ENCODE results near the gene C16orf92. TPM values are rescaled to one million over a fixed set of nuclear protein-coding genes. Genes with fewer than 3 reads are reported as not detected.

C16orf92 gene
- total RNA-seq, 1 donor from 2014 or later, result not detected

- no peaks in the 10 kb centered on the region for H3K27me3 ChIP-seq
- no peak for DNase-seq (ENCODE audit: low spot score)
- TF ChIP-seq EZH2 (IDR thresholded peaks at IDR 0.05), result no peak
- TF ChIP-seq, protein P1, sequence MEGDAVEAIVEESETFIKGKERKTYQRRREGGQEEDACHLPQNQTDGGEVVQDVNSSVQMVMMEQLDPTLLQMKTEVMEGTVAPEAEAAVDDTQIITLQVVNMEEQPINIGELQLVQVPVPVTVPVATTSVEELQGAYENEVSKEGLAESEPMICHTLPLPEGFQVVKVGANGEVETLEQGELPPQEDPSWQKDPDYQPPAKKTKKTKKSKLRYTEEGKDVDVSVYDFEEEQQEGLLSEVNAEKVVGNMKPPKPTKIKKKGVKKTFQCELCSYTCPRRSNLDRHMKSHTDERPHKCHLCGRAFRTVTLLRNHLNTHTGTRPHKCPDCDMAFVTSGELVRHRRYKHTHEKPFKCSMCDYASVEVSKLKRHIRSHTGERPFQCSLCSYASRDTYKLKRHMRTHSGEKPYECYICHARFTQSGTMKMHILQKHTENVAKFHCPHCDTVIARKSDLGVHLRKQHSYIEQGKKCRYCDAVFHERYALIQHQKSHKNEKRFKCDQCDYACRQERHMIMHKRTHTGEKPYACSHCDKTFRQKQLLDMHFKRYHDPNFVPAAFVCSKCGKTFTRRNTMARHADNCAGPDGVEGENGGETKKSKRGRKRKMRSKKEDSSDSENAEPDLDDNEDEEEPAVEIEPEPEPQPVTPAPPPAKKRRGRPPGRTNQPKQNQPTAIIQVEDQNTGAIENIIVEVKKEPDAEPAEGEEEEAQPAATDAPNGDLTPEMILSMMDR (IDR thresholded peaks at IDR 0.05), result no peak
- no peak for TF ChIP-seq EZH2phosphoT487 (IDR thresholded peaks at IDR 0.05)
- no peaks in the 10 kb centered on the region for H3K9me3 ChIP-seq (ENCODE audit: low read depth)
- H3K36me3 Mint-ChIP-seq, result peaks cover 45% of the 10 kb centered on the region
- no peak overlapping the region for H3K4me3 Mint-ChIP-seq
- no peaks in the 10 kb centered on the region for H3F3A ChIP-seq (ENCODE audit: low read depth)
- H3K27ac Mint-ChIP-seq, result peak overlapping the region; percentile 73
- no peaks in the 10 kb centered on the region for H3K9me3 Mint-ChIP-seq
- no peaks in the 10 kb centered on the region for H3K79me2 ChIP-seq (ENCODE audit: low read depth)
- no peaks in the 10 kb centered on the region for H3K4me1 Mint-ChIP-seq
- H4K20me1 ChIP-seq (ENCODE audit: low read depth), result no peaks in the 10 kb centered on the region
- no peak overlapping the region for H3K4me2 ChIP-seq
- no peak overlapping the region for H2AFZ ChIP-seq (replicated peaks)
- no peaks in the 10 kb centered on the region for H3K4me1 ChIP-seq
- no peaks in the 10 kb centered on the region for H3K36me3 ChIP-seq
- H3K9ac ChIP-seq, result no peak overlapping the region
- H3K4me3 ChIP-seq, result no peak overlapping the region
- H3K27me3 Mint-ChIP-seq (ENCODE audit: insufficient read depth, low read depth), result no peaks in the 10 kb centered on the region
- H3K27ac ChIP-seq, result no peak overlapping the region
These were observed 39.4 kb upstream of the C16orf92 start for GRCh38 chr16:29983420-29984136.

GRCh38 chr16:29984137-29984763, 38.7 kb upstream of the C16orf92 start:
- Histone ChIP-seq H3K27ac (no peak overlapping the region), H3K9ac (no peak overlapping the region), H3K4me3 (no peak overlapping the region), H2AFZ (replicated peaks) (no peak overlapping the region), H3K9me3 (ENCODE audit: low read depth) (no peaks in the 10 kb centered on the region), H3K79me2 (ENCODE audit: low read depth) (no peaks in the 10 kb centered on the region), H3K4me1 (no peaks in the 10 kb centered on the region), H3K36me3 (no peaks in the 10 kb centered on the region), H3K4me2 (no peak overlapping the region), H3K27me3 (no peaks in the 10 kb centered on the region), H3F3A (ENCODE audit: low read depth) (no peaks in the 10 kb centered on the region), H4K20me1 (ENCODE audit: low read depth) (no peaks in the 10 kb centered on the region)
- Mint-ChIP-seq H3K27me3 (ENCODE audit: insufficient read depth, low read depth) (no peaks in the 10 kb centered on the region), H3K4me1 (peaks cover 3% of the 10 kb centered on the region), H3K27ac (no peak overlapping the region), H3K36me3 (peaks cover 48% of the 10 kb centered on the region), H3K4me3 (no peak overlapping the region), H3K9me3 (no peaks in the 10 kb centered on the region)
- no peak for DNase-seq (ENCODE audit: low spot score)
- TF ChIP-seq, protein P1 (IDR thresholded peaks at IDR 0.05), result no peak
- no peak for TF ChIP-seq EZH2 (IDR thresholded peaks at IDR 0.05)
- no peak for TF ChIP-seq EZH2phosphoT487 (IDR thresholded peaks at IDR 0.05)

DNA sequence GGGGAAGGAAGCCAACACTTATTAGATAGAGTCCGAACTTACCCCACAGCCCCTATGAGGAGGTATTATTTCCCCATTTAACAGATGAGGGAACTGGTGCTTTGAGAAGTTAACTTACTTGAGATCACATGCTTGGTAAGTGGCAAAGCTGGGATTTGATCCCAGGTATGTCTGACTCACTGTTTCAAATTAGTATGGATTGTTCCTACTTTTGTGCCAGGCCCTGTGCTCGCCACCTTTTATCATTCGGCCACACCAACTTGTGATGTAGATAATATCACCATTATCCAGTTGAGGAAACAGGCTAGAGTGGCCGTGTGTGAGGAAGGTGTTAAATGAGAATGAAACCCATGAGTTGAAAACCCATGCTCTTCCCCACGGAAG, 38.2 kb upstream of the C16orf92 start:
- Histone ChIP-seq H3K4me1 (no peaks in the 10 kb centered on the region), H3K9me3 (ENCODE audit: low read depth) (no peaks in the 10 kb centered on the region), H4K20me1 (ENCODE audit: low read depth) (no peaks in the 10 kb centered on the region), H3K4me2 (no peak overlapping the region), H3K36me3 (no peaks in the 10 kb centered on the region), H3K4me3 (no peak overlapping the region), H3K27me3 (no peaks in the 10 kb centered on the region), H3K27ac (no peak overlapping the region), H3K79me2 (ENCODE audit: low read depth) (no peaks in the 10 kb centered on the region), H3F3A (ENCODE audit: low read depth) (no peaks in the 10 kb centered on the region), H2AFZ (replicated peaks) (no peak overlapping the region), H3K9ac (no peak overlapping the region)
- H3K9me3 Mint-ChIP-seq, result no peaks in the 10 kb centered on the region
- H3K4me3 Mint-ChIP-seq, result no peak overlapping the region
- no peak for DNase-seq (ENCODE audit: low spot score)
- no peaks in the 10 kb centered on the region for H3K27me3 Mint-ChIP-seq (ENCODE audit: insufficient read depth, low read depth)
- peaks cover 44% of the 10 kb centered on the region for H3K36me3 Mint-ChIP-seq
- TF ChIP-seq, protein P1 (IDR thresholded peaks at IDR 0.05), result no peak
- no peak for TF ChIP-seq EZH2phosphoT487 (IDR thresholded peaks at IDR 0.05)
- H3K4me1 Mint-ChIP-seq, result peaks cover 3% of the 10 kb centered on the region
- no peak overlapping the region for H3K27ac Mint-ChIP-seq

Data from neural progenitor cell (in vitro differentiated cells).